Mesendoderm (in vitro differentiated cells): Measurements from ENCODE around the gene MYOF.
"Not testable (repeated sequence)": the region's sequence is repeated elsewhere in the genome, so short reads cannot be mapped to it uniquely, and the experiment has no call there.

Experiments used
- DNase-seq: peaks from one replicate; pipeline ENCODE4 v3.0.0; 2013
- H2AK5ac ChIP-seq: 2 replicates; pipeline ENCODE4 v1.6.1; 2013; ENCODE audit warnings: low read length, inconsistent platforms
- H2BK120ac ChIP-seq: 2 replicates; pipeline ENCODE4 v1.6.1; 2013; ENCODE audit warnings: low read depth, mild to moderate bottlenecking, low read length, moderate library complexity, mixed read lengths
- H2BK15ac ChIP-seq: replicated peaks from 2 replicates; pipeline ENCODE4 v1.6.1; 2013; ENCODE audit warnings: low read depth, mild to moderate bottlenecking, moderate library complexity
- H2BK5ac ChIP-seq: 2 replicates; pipeline ENCODE4 v1.6.1; 2013; ENCODE audit warnings: low read length, inconsistent platforms
- H3K18ac ChIP-seq: 2 replicates; pipeline ENCODE4 v1.6.1; 2013; ENCODE audit warnings: mild to moderate bottlenecking, low read length, mixed read lengths
- H3K23ac ChIP-seq: one replicate; pipeline ENCODE4 v1.6.1; 2013; ENCODE audit warnings: low read length
- H3K27ac ChIP-seq: 2 replicates; pipeline ENCODE4 v1.5.1; 2013; ENCODE audit warnings: low read depth, mild to moderate bottlenecking, inconsistent platforms, low read length, moderate library complexity
- H3K27me3 ChIP-seq: 2 replicates; pipeline ENCODE4 v1.6.1; 2013; ENCODE audit warnings: low read length, control low read depth, mild to moderate bottlenecking, inconsistent platforms; ENCODE audit not compliant: insufficient read depth, poor library complexity
- H3K36me3 ChIP-seq: 2 replicates; pipeline ENCODE4 v1.6.1; 2013; ENCODE audit warnings: low read length, inconsistent platforms; ENCODE audit not compliant: control insufficient read depth, insufficient read depth
- H3K4ac ChIP-seq: one replicate; pipeline ENCODE4 v1.6.1; 2013; ENCODE audit warnings: low read depth, mild to moderate bottlenecking, low read length, moderate library complexity
- H3K4me1 ChIP-seq: 2 replicates; pipeline ENCODE4 v1.6.1; 2013; ENCODE audit warnings: low read depth, low read length, inconsistent platforms; ENCODE audit not compliant: control insufficient read depth
- H3K4me2 ChIP-seq: 2 replicates; pipeline ENCODE4 v1.6.1; 2013; ENCODE audit warnings: low read length
- H3K4me3 ChIP-seq: 2 replicates; pipeline ENCODE4 v1.5.1; 2013; ENCODE audit warnings: mild to moderate bottlenecking, low read length
- H3K56ac ChIP-seq: one replicate; pipeline ENCODE4 v1.6.1; 2013; ENCODE audit warnings: low read length
- H3K79me1 ChIP-seq: 2 replicates; pipeline ENCODE4 v1.6.1; 2013; ENCODE audit warnings: low read length, inconsistent platforms
- H3K79me2 ChIP-seq: 2 replicates; pipeline ENCODE4 v1.6.1; 2013; ENCODE audit warnings: mild to moderate bottlenecking, low read length; ENCODE audit not compliant: control insufficient read depth, insufficient read depth
- H3K9ac ChIP-seq: 2 replicates; pipeline ENCODE4 v1.6.1; 2013; ENCODE audit warnings: low read length, inconsistent platforms
- H4K5ac ChIP-seq: one replicate; pipeline ENCODE4 v1.6.1; 2013; ENCODE audit warnings: low read length
- H4K8ac ChIP-seq: one replicate; pipeline ENCODE4 v1.6.1; 2013; ENCODE audit warnings: low read depth, mild to moderate bottlenecking, control low read depth, low read length, moderate library complexity
- WGBS: extraction: QIAGEN DNeasy Blood & Tissue Kit; methylation state at CpG from one replicate; pipeline ENCODE4 v1.1.7; 2013; ENCODE audit warnings: low lambda C conversion rate, missing lambda C conversion rate; ENCODE audit not compliant: insufficient coverage; ENCODE audit errors: extremely low coverage; 5-methylcytosine and 5-hydroxymethylcytosine counted together

The MYOF gene

DNA sequence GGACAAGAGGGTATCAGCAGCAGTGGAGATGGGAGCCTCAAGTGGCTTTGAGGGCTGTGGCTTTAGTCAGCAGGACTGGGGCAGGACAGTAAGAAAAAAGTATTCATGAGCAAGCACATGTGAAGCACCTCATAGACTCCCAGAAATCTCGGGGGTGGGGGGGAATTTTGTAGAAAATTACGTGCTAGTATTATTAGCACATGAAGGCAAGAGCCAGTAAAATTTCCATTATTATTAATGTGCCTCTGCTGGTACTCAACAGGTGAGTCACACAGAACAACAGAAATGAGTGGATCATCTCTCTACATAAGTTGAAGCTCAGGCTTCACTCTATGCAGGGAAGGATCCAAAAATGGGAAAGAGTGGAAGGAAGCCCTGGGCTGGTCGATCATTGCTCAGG is 114.5 kb downstream of the MYOF start:
- Histone ChIP-seq H3K4me2 (no peak overlapping the region), H3K4me3 (no peak overlapping the region), H2BK15ac (no peak overlapping the region), H4K8ac (no peak overlapping the region), H3K4me1 (peaks cover 9% of the 10 kb centered on the region), H3K79me2 (no peaks in the 10 kb centered on the region), H2BK120ac (no peak overlapping the region), H3K79me1 (no peaks in the 10 kb centered on the region), H3K36me3 (no peaks in the 10 kb centered on the region), H3K4ac (no peak overlapping the region), H3K18ac (no peak overlapping the region), H3K27ac (no peak overlapping the region), H4K5ac (no peak overlapping the region), H3K23ac (no peak overlapping the region), H2BK5ac (no peak overlapping the region), H3K56ac (peak overlapping the region; percentile 10), H3K9ac (no peak overlapping the region), H3K27me3 (no peaks in the 10 kb centered on the region), H2AK5ac (no peak overlapping the region)
- no peak for DNase-seq
- no CpG with 5 or more reads among the region's 3 CpGs for WGBS

DNA sequence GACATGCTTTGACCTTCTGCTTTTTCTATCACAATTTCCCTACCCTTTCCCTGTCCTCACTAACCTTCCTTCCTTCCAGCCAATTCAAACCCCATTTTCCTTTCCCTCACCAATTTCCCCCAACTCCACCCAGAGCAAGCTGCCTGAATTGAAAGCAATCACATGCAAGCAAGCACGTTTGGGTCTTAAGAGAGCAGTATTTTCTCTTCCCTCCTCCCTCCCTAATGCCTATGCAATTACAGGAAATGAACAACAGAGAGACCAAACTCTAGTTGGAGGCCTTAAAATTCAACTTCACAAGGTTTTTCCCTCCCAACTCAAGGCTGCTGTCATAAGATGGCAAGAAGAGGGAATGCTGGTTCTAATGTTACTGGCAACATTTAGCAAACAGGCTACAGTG is 117.2 kb downstream of the MYOF start:
- no peak overlapping the region for H2AK5ac ChIP-seq
- H3K23ac ChIP-seq, result no peak overlapping the region
- H3K18ac ChIP-seq, result no peak overlapping the region
- no peaks in the 10 kb centered on the region for H3K27me3 ChIP-seq
- no peak overlapping the region for H3K4me3 ChIP-seq
- no peaks in the 10 kb centered on the region for H3K36me3 ChIP-seq
- H3K4me1 ChIP-seq, result peaks cover 9% of the 10 kb centered on the region
- H3K79me1 ChIP-seq, result no peaks in the 10 kb centered on the region
- no peak overlapping the region for H2BK120ac ChIP-seq
- H4K8ac ChIP-seq, result no peak overlapping the region
- H2BK5ac ChIP-seq, result no peak overlapping the region
- no peak for DNase-seq
- H3K4ac ChIP-seq, result no peak overlapping the region
- H3K4me2 ChIP-seq, result no peak overlapping the region
- no CpG with 5 or more reads among the region's 1 CpG for WGBS
- H3K79me2 ChIP-seq, result no peaks in the 10 kb centered on the region
- H2BK15ac ChIP-seq, result no peak overlapping the region
- H3K9ac ChIP-seq, result no peak overlapping the region
- no peak overlapping the region for H4K5ac ChIP-seq
- H3K56ac ChIP-seq, result no peak overlapping the region
- H3K27ac ChIP-seq, result no peak overlapping the region

DNA sequence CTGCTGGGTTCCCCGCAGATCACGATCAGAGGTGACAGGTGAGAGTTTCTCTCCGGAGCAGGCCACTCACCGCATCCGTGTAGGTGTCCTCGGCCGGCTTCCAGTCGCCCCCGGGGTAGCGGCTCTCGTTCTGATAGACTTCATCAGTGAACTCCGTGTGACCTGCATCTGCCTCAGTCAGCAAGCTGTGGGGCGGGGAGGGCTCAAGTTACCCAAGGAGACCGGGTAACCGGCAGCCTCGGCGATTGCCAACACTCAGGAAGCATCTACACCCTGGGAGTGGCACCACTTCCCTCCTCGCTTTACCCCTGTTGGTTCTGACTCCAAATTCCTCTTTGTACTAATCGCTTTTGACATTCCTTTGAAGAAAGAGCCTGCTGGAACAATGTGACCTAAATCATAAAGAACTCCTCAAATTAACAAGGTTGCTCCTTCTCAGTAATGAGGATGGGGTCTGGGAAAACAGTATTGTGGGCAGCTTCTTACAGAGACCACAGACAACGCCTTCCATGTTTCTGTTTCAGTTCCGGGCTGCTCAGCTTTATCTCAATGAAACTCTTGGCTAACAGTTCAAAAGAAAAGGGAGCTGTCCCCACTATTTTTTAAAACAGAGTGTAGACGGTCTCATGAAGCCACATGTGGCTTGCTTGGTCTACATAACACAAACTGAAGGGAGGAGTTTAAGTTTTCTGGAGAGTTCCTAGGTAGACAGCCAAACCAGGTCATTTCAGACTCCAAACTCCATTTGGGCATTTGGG is 118.1 kb downstream of the MYOF start:
- WGBS, result no CpG with 5 or more reads among the region's 22 CpGs
- peaks cover 7% of the 10 kb centered on the region for H3K4me1 ChIP-seq
- H3K9ac ChIP-seq, result no peak overlapping the region
- no peak overlapping the region for H3K4me2 ChIP-seq
- no peaks in the 10 kb centered on the region for H3K27me3 ChIP-seq
- H3K18ac ChIP-seq, result no peak overlapping the region
- H2BK120ac ChIP-seq, result no peak overlapping the region
- no peak overlapping the region for H3K4ac ChIP-seq
- H2BK15ac ChIP-seq, result no peak overlapping the region
- H3K79me2 ChIP-seq, result no peaks in the 10 kb centered on the region
- H4K8ac ChIP-seq, result no peak overlapping the region
- no peak overlapping the region for H4K5ac ChIP-seq
- H3K56ac ChIP-seq, result no peak overlapping the region
- H2BK5ac ChIP-seq, result no peak overlapping the region
- H2AK5ac ChIP-seq, result no peak overlapping the region
- no peaks in the 10 kb centered on the region for H3K36me3 ChIP-seq
- H3K27ac ChIP-seq, result no peak overlapping the region
- H3K79me1 ChIP-seq, result no peaks in the 10 kb centered on the region
- no peak for DNase-seq
- H3K4me3 ChIP-seq, result no peak overlapping the region
- no peak overlapping the region for H3K23ac ChIP-seq

GRCh38 chr10:93358398-93358797 is 123.7 kb downstream of the MYOF start:
- H3K27me3 ChIP-seq, H2BK120ac ChIP-seq, H3K4me3 ChIP-seq, H3K36me3 ChIP-seq, H3K56ac ChIP-seq, H3K23ac ChIP-seq, H3K4ac ChIP-seq, H4K8ac ChIP-seq, H2AK5ac ChIP-seq, H3K9ac ChIP-seq, H2BK5ac ChIP-seq, H3K4me1 ChIP-seq, H3K79me1 ChIP-seq, H3K4me2 ChIP-seq, H3K79me2 ChIP-seq, DNase-seq, H3K18ac ChIP-seq, H4K5ac ChIP-seq, H2BK15ac ChIP-seq, H3K27ac ChIP-seq: not testable (repeated sequence)
- WGBS, result no CpG with 5 or more reads among the region's 4 CpGs

DNA sequence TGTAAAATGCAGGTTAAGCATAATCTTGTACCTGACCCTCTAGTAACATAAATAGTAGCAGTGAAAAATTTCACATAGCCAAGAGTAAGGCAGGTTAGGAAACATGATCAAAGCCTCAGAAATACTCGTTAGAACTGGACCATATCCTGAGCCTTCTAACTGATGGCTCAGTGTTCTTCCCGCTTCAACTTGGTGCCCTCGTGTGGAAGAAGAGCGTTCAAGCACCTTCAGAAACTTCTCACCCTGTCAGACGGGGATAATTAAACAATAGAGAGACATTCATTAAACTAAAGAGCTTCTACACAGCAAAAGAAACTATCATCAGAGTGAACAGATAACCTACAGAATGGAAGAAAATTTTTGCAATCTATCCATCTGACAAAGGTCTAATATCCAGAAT is 124.5 kb downstream of the MYOF start:
- H3K4me1 ChIP-seq, result peaks cover 2% of the 10 kb centered on the region
- H2BK15ac ChIP-seq, result no peak overlapping the region
- H3K18ac ChIP-seq, result no peak overlapping the region
- H3K4ac ChIP-seq, result no peak overlapping the region
- no peak overlapping the region for H2BK120ac ChIP-seq
- H3K79me2 ChIP-seq, result no peaks in the 10 kb centered on the region
- H2BK5ac ChIP-seq, result no peak overlapping the region
- H3K79me1 ChIP-seq, result no peaks in the 10 kb centered on the region
- H3K4me3 ChIP-seq, result no peak overlapping the region
- WGBS, result no CpG with 5 or more reads among the region's 5 CpGs
- no peak overlapping the region for H3K9ac ChIP-seq
- H3K27me3 ChIP-seq, result no peaks in the 10 kb centered on the region
- no peaks in the 10 kb centered on the region for H3K36me3 ChIP-seq
- H4K5ac ChIP-seq, result no peak overlapping the region
- no peak overlapping the region for H3K56ac ChIP-seq
- no peak overlapping the region for H3K23ac ChIP-seq
- H3K27ac ChIP-seq, result no peak overlapping the region
- no peak overlapping the region for H2AK5ac ChIP-seq
- peak; percentile 75 for DNase-seq
- no peak overlapping the region for H3K4me2 ChIP-seq
- H4K8ac ChIP-seq, result no peak overlapping the region

DNA sequence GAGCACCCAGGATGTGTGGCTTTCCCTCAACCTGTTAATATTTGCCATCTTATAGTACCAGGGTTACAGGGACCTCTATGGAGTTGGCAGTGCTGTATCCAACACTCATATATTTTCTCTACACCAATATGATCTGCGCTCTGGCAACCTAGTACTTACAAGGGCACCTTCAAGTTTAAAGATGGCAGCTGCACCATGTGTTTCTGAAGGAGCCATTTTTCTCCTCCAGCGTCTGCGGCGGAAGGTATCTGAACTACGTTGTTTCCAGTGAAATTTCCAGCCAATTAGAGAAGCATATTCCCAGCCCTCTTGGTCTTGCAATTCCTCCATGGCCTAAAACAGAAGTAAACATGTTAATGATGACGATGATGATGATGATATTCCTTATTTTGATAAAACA is 125.6 kb downstream of the MYOF start:
- no CpG with 5 or more reads among the region's 6 CpGs for WGBS
- H3K18ac ChIP-seq, result no peak overlapping the region
- H3K4me3 ChIP-seq, result no peak overlapping the region
- no peak overlapping the region for H2BK5ac ChIP-seq
- H3K56ac ChIP-seq, result no peak overlapping the region
- H3K23ac ChIP-seq, result no peak overlapping the region
- peaks cover 2% of the 10 kb centered on the region for H3K4me1 ChIP-seq
- no peaks in the 10 kb centered on the region for H3K36me3 ChIP-seq
- H4K8ac ChIP-seq, result no peak overlapping the region
- no peak overlapping the region for H3K4ac ChIP-seq
- no peak overlapping the region for H2BK15ac ChIP-seq
- H3K27me3 ChIP-seq, result no peaks in the 10 kb centered on the region
- no peak overlapping the region for H4K5ac ChIP-seq
- H3K27ac ChIP-seq, result no peak overlapping the region
- no peak overlapping the region for H2AK5ac ChIP-seq
- H3K4me2 ChIP-seq, result no peak overlapping the region
- no peaks in the 10 kb centered on the region for H3K79me1 ChIP-seq
- H3K79me2 ChIP-seq, result no peaks in the 10 kb centered on the region
- H3K9ac ChIP-seq, result no peak overlapping the region
- DNase-seq, result no peak
- no peak overlapping the region for H2BK120ac ChIP-seq
